Ammon's horn (tissue), 1 donor: Measurements from ENCODE around the gene PARP12.
A peak's percentile ranks its signal among the peaks of the same experiment; 100 is the strongest.

Source experiments
- DNase-seq: peaks from one replicate; pipeline ENCODE4 v3.0.0-alpha.2; 2016; ENCODE audit warnings: low spot score

PARP12 gene

GRCh38 chr7:140014123-140014522, 48.6 kb downstream of the PARP12 start:
- DNase-seq, result no peak

- no peak for DNase-seq
Observed at GRCh38 chr7:140013676-140014075, 49.1 kb downstream of the PARP12 start.

- DNase-seq, result no peak
Observed at GRCh38 chr7:140010194-140010895, 52.4 kb downstream of the PARP12 start.

GRCh38 chr7:140009735-140010134, 53.0 kb downstream of the PARP12 start:
- no peak for DNase-seq

DNA sequence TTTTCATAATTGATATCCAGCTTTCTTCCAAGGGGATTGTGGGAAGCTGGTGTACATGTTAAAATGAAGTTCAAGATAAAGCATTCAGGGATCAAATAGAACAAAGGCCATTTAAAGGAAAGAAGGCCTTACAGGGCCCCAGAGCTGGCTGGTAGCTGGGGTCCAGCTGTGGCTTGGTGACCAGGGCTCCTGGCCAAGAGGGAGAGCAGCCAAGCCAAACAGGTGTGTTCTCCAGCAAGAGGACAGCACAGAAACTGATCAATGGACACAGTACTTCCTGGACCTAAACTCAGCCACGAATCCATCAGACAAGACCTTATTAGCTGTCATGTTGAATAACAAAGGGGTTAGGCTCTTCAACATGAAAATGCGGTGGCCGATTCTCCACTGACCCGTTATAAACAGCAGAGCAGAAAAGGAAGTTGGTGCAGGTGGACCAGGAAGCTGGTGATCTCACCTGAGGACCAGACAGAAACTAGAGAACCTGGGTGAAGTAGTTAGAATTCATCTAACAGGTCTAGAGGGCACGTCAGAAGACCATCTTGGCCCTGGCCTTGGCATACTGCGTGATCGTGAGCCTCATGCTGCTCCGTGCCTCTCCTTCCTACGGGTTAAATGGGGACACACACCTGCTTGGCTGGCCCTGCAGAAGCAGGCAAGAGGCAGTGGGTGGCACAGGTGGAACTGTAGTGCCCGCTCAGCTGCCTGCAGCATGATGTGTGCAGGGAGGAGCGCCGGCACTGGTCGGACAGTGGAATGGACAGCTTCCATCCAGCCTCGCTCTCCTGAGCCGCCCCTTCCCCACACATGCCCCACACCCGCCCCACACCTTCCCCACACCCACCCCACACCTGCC, 53.8 kb downstream of the PARP12 start:
- no peak for DNase-seq

GRCh38 chr7:140007051-140007690, 55.6 kb downstream of the PARP12 start:
- DNase-seq, result no peak

DNA sequence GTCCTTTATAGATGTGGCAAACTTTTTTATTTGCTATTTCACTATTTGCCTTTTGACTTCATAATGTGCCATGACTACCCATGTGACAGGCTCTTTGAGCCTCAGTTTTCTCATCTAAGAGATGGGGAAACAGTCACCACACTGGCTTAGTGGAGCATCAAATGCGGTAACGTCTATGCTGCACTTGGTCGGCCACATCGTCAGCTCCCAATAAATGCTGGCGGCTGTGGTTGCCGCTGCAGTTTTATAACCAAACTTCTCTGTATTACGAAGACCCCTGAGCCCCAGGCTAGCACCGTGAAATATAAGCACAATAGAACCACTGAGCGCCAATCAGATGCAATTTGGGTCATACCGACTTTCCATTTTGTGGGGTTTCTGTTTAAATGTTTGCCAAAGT, 56.2 kb downstream of the PARP12 start:
- DNase-seq, result no peak

GRCh38 chr7:140005754-140006503, 56.8 kb downstream of the PARP12 start:
- no peak for DNase-seq

GRCh38 chr7:140005341-140005740, 57.4 kb downstream of the PARP12 start:
- no peak for DNase-seq

GRCh38 chr7:140004672-140005071, 58.1 kb downstream of the PARP12 start:
- DNase-seq, result no peak

DNA sequence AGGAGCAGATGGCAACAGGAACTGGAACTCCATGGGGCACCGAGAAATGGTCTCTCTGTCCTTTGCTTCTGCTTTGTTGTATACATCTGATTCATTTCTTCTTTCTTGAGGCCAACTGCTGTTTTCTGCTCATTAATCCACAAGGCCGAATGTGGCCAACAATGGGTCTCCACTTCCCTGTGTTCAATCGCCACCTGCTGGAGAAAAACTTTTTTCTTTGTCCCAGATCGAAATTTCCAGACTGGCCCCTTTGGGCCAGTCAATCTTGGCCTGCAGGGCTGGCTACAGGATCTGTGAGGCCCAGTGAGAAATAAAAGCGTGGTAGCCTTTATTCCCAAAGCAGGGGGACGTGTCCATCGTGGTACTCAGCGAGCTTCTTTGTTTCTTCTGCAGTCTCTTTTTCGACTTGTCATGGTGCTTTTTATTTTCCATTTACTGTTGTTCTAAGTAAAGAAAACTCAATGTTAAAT, 58.8 kb downstream of the PARP12 start:
- DNase-seq, result no peak

GRCh38 chr7:140000666-140001268, 62.0 kb downstream of the PARP12 start:
- DNase-seq, result no peak

- DNase-seq, result no peak
Observed at GRCh38 chr7:139999516-139999915, 63.2 kb downstream of the PARP12 start.

DNA sequence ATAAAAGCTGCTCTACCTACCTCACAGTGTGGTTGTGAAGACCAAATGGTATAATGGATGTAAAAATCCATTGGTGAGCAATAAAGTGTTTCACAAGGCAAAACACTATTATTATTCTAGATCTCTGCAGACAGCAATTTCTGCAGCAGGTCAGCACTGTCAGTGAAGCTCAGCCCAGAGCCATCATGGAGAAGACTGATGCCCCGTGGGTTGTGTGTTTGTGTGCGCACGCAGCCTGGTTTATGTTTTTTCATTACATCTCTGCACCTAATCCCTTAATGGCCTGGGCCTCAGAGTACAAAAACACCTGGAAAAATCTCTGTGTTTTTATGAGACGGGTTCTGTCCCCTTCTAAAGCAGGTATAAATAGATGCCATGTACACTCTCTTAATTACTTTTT, 64.2 kb downstream of the PARP12 start:
- DNase-seq, result no peak

- DNase-seq, result peak; percentile 86
Observed at GRCh38 chr7:139995017-139995915, 67.5 kb downstream of the PARP12 start.

DNA sequence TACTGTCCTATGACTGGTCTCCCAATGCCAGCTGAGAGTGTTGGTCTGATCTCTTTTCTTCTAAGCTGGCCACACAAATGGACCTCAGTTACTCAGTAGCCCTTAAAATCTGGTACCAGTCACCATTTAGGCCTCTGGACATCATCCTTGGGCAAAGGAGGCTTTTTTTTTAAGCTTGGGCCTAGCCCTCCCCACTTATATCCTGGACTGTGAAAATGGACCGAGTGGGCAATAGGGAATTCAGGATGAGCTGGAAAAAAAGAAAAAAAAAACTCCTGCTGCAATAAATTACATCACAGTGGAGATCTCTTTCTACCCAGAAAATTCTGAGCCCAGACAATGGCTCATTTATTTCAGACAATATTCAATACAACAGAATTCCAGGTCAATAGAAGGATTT, 68.4 kb downstream of the PARP12 start:
- peak; percentile 25 for DNase-seq

GRCh38 chr7:139993592-139993991, 69.2 kb downstream of the PARP12 start:
- no peak for DNase-seq

DNA sequence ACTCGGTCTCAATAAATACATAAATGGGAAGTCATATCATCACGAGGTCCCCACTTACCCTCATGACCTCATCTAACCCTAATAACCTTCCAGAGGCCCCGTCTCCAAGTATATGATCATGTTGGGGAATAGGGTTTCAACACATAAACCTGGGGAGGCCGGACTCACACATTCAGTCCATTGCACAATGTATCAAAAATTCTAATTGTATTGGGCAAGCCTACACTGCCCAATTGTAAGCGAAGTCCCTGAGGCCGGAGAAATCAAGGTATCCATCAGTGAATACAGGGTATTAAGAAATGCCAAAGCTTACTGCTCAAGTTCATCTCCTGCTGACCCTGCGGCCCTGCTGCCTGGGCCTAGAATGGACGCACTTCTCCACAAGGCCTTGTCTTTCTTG, 69.6 kb downstream of the PARP12 start:
- no peak for DNase-seq

- DNase-seq, result no peak
Observed at GRCh38 chr7:139992353-139993044, 70.3 kb downstream of the PARP12 start.

- DNase-seq, result no peak
Observed at GRCh38 chr7:139991911-139992310, 70.8 kb downstream of the PARP12 start.
